Endothelial cell (in vitro differentiated cells): ENCODE results near the gene NLRC5. TPM values are rescaled to one million over a fixed set of nuclear protein-coding genes. Genes with fewer than 3 reads are reported as not detected.
"Not testable (repeated sequence)": the region's sequence is repeated elsewhere in the genome, so short reads cannot be mapped to it uniquely, and the experiment has no call there.

Experiments used
- DNase-seq: peaks from one replicate; pipeline ENCODE4 v3.0.0; 2021; ENCODE audit warnings: low spot score
- H3K27ac Mint-ChIP-seq: one replicate; pipeline ENCODE4 v1.8.0; 2021; ENCODE audit warnings: mixed read lengths, inconsistent platforms; ENCODE audit not compliant: unreplicated experiment
- H3K27me3 Mint-ChIP-seq: one replicate; pipeline ENCODE4 v1.8.0; 2021; ENCODE audit warnings: mild to moderate bottlenecking, moderate library complexity, mixed read lengths, inconsistent platforms; ENCODE audit not compliant: unreplicated experiment
- H3K36me3 Mint-ChIP-seq: one replicate; pipeline ENCODE4 v1.8.0; 2021; ENCODE audit warnings: mild to moderate bottlenecking, low read depth, mixed read lengths, inconsistent platforms; ENCODE audit not compliant: unreplicated experiment
- H3K4me1 Mint-ChIP-seq: one replicate; pipeline ENCODE4 v1.8.0; 2021; ENCODE audit warnings: mild to moderate bottlenecking, mixed read lengths, inconsistent platforms; ENCODE audit not compliant: unreplicated experiment
- H3K4me3 Mint-ChIP-seq: one replicate; pipeline ENCODE4 v1.8.0; 2021; ENCODE audit warnings: mild to moderate bottlenecking, mixed read lengths, inconsistent platforms; ENCODE audit not compliant: unreplicated experiment
- H3K9me3 Mint-ChIP-seq: one replicate; pipeline ENCODE4 v1.8.0; 2021; ENCODE audit warnings: mixed read lengths, inconsistent platforms; ENCODE audit not compliant: unreplicated experiment
- CTCF ChIP-seq: fragments of 200-600 bp; sonication (generic); IDR thresholded peaks from one replicate; pipeline ENCODE4 v1.5.0; 2021; ENCODE audit warnings: antibody characterized with exemption; ENCODE audit not compliant: unreplicated experiment
- total RNA-seq: library from RNA; stranded (reverse); fragmentation: NEBNext Ultra II Directional; extraction: Animal tissue kit (Norgen Biotek cat#: 25700); gene quantifications from one replicate; pipeline ENCODE4 v1.2.1, GENCODE V29; 2021; ENCODE audit not compliant: unreplicated experiment

The NLRC5 gene
- total RNA-seq, 1 donor from 2014 or later: 2.4 TPM

GRCh38 chr16:57098188-57098841 is 109.0 kb downstream of the NLRC5 start:
- no peaks in the 10 kb centered on the region for H3K9me3 Mint-ChIP-seq
- no peak for DNase-seq
- TF ChIP-seq CTCF: no peak
- H3K36me3 Mint-ChIP-seq: peaks cover 13% of the 10 kb centered on the region
- no peak overlapping the region for H3K4me3 Mint-ChIP-seq
- peaks cover 35% of the 10 kb centered on the region for H3K4me1 Mint-ChIP-seq
- H3K27me3 Mint-ChIP-seq: peaks cover 8% of the 10 kb centered on the region
- no peak overlapping the region for H3K27ac Mint-ChIP-seq

- H3K27me3 Mint-ChIP-seq, H3K4me3 Mint-ChIP-seq, DNase-seq, H3K9me3 Mint-ChIP-seq: not testable (repeated sequence)
- Mint-ChIP-seq H3K27ac (peak overlapping the region; percentile 13), H3K36me3 (peaks cover 13% of the 10 kb centered on the region), H3K4me1 (peaks cover 31% of the 10 kb centered on the region)
Observed at GRCh38 chr16:57099965-57100364, 110.6 kb downstream of the NLRC5 start.

GRCh38 chr16:57100445-57100844 is 111.1 kb downstream of the NLRC5 start:
- Mint-ChIP-seq H3K27ac (no peak overlapping the region), H3K27me3 (peaks cover 9% of the 10 kb centered on the region), H3K36me3 (peaks cover 13% of the 10 kb centered on the region), H3K4me1 (peaks cover 32% of the 10 kb centered on the region), H3K4me3 (no peak overlapping the region), H3K9me3 (no peaks in the 10 kb centered on the region)
- no peak for DNase-seq
- TF ChIP-seq CTCF: no peak

- no peak for DNase-seq
- peaks cover 20% of the 10 kb centered on the region for H3K4me1 Mint-ChIP-seq
Observed at GRCh38 chr16:57102888-57103851, 113.8 kb downstream of the NLRC5 start.

GRCh38 chr16:57104706-57105105 is 115.3 kb downstream of the NLRC5 start:
- Mint-ChIP-seq H3K4me3 (no peak overlapping the region), H3K27me3 (peaks cover 11% of the 10 kb centered on the region), H3K9me3 (no peaks in the 10 kb centered on the region), H3K4me1 (peaks cover 13% of the 10 kb centered on the region), H3K36me3 (peaks cover 16% of the 10 kb centered on the region), H3K27ac (peak overlapping the region; percentile 34)
- TF ChIP-seq CTCF: no peak
- DNase-seq: no peak

More at GRCh38 chr16:57102888-57103851, 113.8 kb downstream of the NLRC5 start:
- Mint-ChIP-seq H3K9me3 (no peaks in the 10 kb centered on the region), H3K27ac (no peak overlapping the region), H3K27me3 (peaks cover 11% of the 10 kb centered on the region), H3K36me3 (peaks cover 16% of the 10 kb centered on the region), H3K4me3 (no peak overlapping the region)
- TF ChIP-seq CTCF: no peak
